Ovary (tissue), 3 donors: Measurements from ENCODE around the gene SDC4.

Experiments
- EP300 ChIP-seq: sonication (generic); formaldehyde crosslinking; IDR thresholded peaks from one replicate; pipeline ENCODE4 v1.6.1; 2017; ENCODE audit warnings: antibody characterized with exemption
- POLR2A ChIP-seq: fragments of 450-650 bp; IDR thresholded peaks from one replicate; pipeline ENCODE4 v1.6.1; 2017; ENCODE audit warnings: antibody characterized with exemption, mild to moderate bottlenecking, moderate library complexity
- TF ChIP-seq, protein P1 (sequence below), 3 donors: fragments of 450-650 bp in 2 of 3; fragments of 200-600 bp in 1 of 3; IDR thresholded peaks; one replicate each; pipeline versions ENCODE4 v1.5.1 to v1.8.0; 2016 to 2022; ENCODE audit warnings: antibody characterized with exemption in 3 of 3, mild to moderate bottlenecking in 1 of 3
- donor health status: DM: no; HTN: no; CAD: no.

- TF ChIP-seq, protein P1, sequence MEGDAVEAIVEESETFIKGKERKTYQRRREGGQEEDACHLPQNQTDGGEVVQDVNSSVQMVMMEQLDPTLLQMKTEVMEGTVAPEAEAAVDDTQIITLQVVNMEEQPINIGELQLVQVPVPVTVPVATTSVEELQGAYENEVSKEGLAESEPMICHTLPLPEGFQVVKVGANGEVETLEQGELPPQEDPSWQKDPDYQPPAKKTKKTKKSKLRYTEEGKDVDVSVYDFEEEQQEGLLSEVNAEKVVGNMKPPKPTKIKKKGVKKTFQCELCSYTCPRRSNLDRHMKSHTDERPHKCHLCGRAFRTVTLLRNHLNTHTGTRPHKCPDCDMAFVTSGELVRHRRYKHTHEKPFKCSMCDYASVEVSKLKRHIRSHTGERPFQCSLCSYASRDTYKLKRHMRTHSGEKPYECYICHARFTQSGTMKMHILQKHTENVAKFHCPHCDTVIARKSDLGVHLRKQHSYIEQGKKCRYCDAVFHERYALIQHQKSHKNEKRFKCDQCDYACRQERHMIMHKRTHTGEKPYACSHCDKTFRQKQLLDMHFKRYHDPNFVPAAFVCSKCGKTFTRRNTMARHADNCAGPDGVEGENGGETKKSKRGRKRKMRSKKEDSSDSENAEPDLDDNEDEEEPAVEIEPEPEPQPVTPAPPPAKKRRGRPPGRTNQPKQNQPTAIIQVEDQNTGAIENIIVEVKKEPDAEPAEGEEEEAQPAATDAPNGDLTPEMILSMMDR (IDR thresholded peaks at IDR 0.05), result no peak
- TF ChIP-seq EP300, result no peak
- TF ChIP-seq POLR2A, result no peak
These were observed 41.1 kb downstream of the SDC4 start for GRCh38 chr20:45307076-45307640.
